Placental pericyte (primary cell): ENCODE measurements around the gene TXNRD1. TPM values are rescaled to one million over a fixed set of nuclear protein-coding genes. Genes with fewer than 3 reads are reported as not detected.

Experiments
- total RNA-seq: library from RNA; depleted of rRNA; stranded (reverse); fragments of >200 nt; gene quantifications from 2 replicates; pipeline ENCODE4 v1.2.3, GENCODE V29; 2012

The TXNRD1 gene
- 251 and 405 TPM in 2 replicates for total RNA-seq

DNA sequence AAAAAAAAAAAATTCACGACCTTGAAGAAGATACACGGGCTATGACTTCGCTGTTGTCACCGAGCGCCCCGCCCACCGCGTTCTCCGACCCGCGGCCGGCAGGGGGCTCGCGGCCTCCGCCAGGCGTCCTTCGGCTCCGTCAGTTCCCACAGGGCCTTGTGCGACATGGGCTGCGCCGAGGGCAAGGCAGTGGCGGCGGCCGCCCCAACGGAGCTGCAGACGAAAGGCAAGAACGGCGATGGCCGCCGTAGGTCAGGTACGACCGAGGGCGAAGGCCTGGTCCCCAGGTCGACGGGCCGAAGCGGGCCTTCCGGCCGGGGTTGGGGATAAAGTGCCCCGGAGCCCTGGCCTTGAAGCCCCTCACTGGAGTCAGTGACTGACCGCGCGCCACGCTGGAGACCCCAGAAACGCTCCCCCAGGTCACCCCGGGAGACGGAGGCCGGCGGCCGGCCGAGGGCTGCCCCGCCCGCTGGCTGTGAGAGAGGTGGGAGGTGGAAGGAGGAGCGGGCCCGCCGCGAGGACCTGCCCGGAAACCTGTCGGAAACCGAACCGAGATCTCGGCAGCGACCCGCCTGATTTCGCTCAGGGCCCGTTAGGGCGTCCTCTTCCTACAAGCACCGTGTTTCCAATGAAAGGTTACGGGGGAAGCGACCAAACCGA lies at the start of gene TXNRD1:
Gene TXNRD1, plus strand, starts transcription at position 142 of the 660 bp plus-strand sequence. Its CDS starts 24 bp downstream, at position 166.

DNA sequence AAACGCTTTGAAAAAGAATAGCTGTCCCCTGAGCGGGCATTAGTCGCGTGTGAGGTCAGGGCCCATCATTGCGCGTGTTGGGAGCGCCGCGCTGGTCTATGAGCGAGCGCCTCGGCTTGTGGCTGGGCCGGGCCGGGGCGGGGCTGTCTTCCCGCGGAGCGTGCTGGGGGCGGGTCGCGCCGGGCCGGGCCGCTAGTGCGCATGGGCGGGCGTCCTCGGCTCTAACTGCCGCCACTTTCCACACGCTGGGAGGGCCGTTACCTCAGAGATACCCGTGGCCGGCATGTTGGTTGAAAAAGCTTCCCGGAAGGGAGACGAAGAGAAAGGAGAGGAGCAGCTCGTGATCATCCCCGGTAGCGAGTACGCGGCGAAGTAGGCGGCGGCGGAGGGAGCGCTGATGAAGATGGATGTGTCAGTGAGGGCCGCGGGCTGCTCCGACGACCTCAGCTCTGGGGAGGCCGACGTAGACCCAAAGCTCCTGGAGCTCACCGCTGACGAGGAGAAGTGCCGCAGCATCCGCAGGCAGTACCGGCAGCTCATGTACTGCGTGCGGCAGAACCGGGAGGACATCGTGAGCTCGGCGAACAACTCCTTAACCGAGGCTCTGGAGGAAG lies 88.1 kb downstream of the TXNRD1 start, which contains the start of gene EID3:
Gene EID3, plus strand, starts transcription at position 202 of the 614 bp plus-strand sequence. Its CDS starts 196 bp downstream, at position 398.

Other genes starting within 250 kb of the TXNRD1 start
- gene TDG, start 249.9 kb upstream of the TXNRD1 start, total RNA-seq, result 18.6 and 29.9 TPM in 2 replicates
- gene GLT8D2, start 165.6 kb upstream of the TXNRD1 start, total RNA-seq, result 22.5 and 28.2 TPM in 2 replicates
- gene HCFC2, start 151.2 kb upstream of the TXNRD1 start, total RNA-seq, result 8.5 and 19.9 TPM in 2 replicates
- gene NFYB, start 77.6 kb upstream of the TXNRD1 start, total RNA-seq, result 13.6 and 13.7 TPM in 2 replicates
- gene EID3, start 88.0 kb downstream of the TXNRD1 start, total RNA-seq, result 9.0 and 18.8 TPM in 2 replicates
- gene CHST11, start 241.2 kb downstream of the TXNRD1 start, total RNA-seq, result 6.8 and 34.4 TPM in 2 replicates